Measurements from ENCODE around the gene SKIL.

SKIL gene

DNA sequence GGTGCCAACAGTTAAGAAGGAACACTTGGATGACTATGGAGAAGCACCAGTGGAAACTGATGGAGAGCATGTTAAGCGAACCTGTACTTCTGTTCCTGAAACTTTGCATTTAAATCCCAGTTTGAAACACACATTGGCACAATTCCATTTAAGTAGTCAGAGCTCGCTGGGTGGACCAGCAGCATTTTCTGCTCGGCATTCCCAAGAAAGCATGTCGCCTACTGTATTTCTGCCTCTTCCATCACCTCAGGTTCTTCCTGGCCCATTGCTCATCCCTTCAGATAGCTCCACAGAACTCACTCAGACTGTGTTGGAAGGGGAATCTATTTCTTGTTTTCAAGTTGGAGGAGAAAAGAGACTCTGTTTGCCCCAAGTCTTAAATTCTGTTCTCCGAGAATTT lies 3.0 kb downstream of the SKIL start:
- H2AFZ ChIP-seq (ENCODE audit: low read depth): no peak overlapping the region
- H3K4me2 ChIP-seq: no peak overlapping the region
- no peaks in the 10 kb centered on the region for H4K20me1 ChIP-seq (ENCODE audit: insufficient read depth)
- no peak overlapping the region for H3K9ac ChIP-seq
- H3K27ac ChIP-seq: no peak overlapping the region
- peaks cover 70% of the 10 kb centered on the region for H3K79me2 ChIP-seq (ENCODE audit: insufficient read depth, low read depth)
- no peaks in the 10 kb centered on the region for H3K27me3 ChIP-seq (ENCODE audit: insufficient read depth, low read depth)
- peaks cover 48% of the 10 kb centered on the region for H3K4me1 ChIP-seq (ENCODE audit: low read depth, poor library complexity, severe bottlenecking)
- no peak overlapping the region for H3K4me3 ChIP-seq (IDR thresholded peaks at IDR 0.05; ENCODE audit: insufficient read depth, low read depth, low read length)
- TF ChIP-seq CTCF (conservative IDR thresholded peaks at IDR 0.05; ENCODE audit: low read depth, low read length): no peak
- no peaks in the 10 kb centered on the region for H3K36me3 ChIP-seq (ENCODE audit: insufficient read depth)

- H3K79me2 ChIP-seq (ENCODE audit: insufficient read depth, low read depth): peaks cover 75% of the 10 kb centered on the region
- H3K9ac ChIP-seq: no peak overlapping the region
- H3K4me3 ChIP-seq (IDR thresholded peaks at IDR 0.05; ENCODE audit: insufficient read depth, low read depth, low read length): no peak overlapping the region
- H3K4me1 ChIP-seq (ENCODE audit: low read depth, poor library complexity, severe bottlenecking): peaks cover 46% of the 10 kb centered on the region
- TF ChIP-seq CTCF (conservative IDR thresholded peaks at IDR 0.05; ENCODE audit: low read depth, low read length): no peak
- no peaks in the 10 kb centered on the region for H3K27me3 ChIP-seq (ENCODE audit: insufficient read depth, low read depth)
- H2AFZ ChIP-seq (ENCODE audit: low read depth): no peak overlapping the region
- no peaks in the 10 kb centered on the region for H4K20me1 ChIP-seq (ENCODE audit: insufficient read depth)
- H3K4me2 ChIP-seq: no peak overlapping the region
- H3K27ac ChIP-seq: no peak overlapping the region
- no peaks in the 10 kb centered on the region for H3K36me3 ChIP-seq (ENCODE audit: insufficient read depth)
These were observed 3.4 kb downstream of the SKIL start for GRCh38 chr3:170360916-170361315.

- Histone ChIP-seq H3K27me3 (ENCODE audit: insufficient read depth, low read depth) (no peaks in the 10 kb centered on the region), H3K4me3 (IDR thresholded peaks at IDR 0.05; ENCODE audit: insufficient read depth, low read depth, low read length) (no peak overlapping the region), H3K4me2 (no peak overlapping the region), H2AFZ (ENCODE audit: low read depth) (no peak overlapping the region), H3K27ac (no peak overlapping the region), H3K79me2 (ENCODE audit: insufficient read depth, low read depth) (peaks cover 75% of the 10 kb centered on the region), H4K20me1 (ENCODE audit: insufficient read depth) (no peaks in the 10 kb centered on the region), H3K36me3 (ENCODE audit: insufficient read depth) (no peaks in the 10 kb centered on the region), H3K9ac (no peak overlapping the region), H3K4me1 (ENCODE audit: low read depth, poor library complexity, severe bottlenecking) (peaks cover 46% of the 10 kb centered on the region)
- no peak for TF ChIP-seq CTCF (conservative IDR thresholded peaks at IDR 0.05; ENCODE audit: low read depth, low read length)
These were observed 4.2 kb downstream of the SKIL start for GRCh38 chr3:170361711-170362110.

- H3K36me3 ChIP-seq (ENCODE audit: insufficient read depth): no peaks in the 10 kb centered on the region
- H3K4me2 ChIP-seq: no peak overlapping the region
- no peak overlapping the region for H3K4me3 ChIP-seq (IDR thresholded peaks at IDR 0.05; ENCODE audit: insufficient read depth, low read depth, low read length)
- H3K79me2 ChIP-seq (ENCODE audit: insufficient read depth, low read depth): peaks cover 73% of the 10 kb centered on the region
- H3K9ac ChIP-seq: no peak overlapping the region
- peaks cover 46% of the 10 kb centered on the region for H3K4me1 ChIP-seq (ENCODE audit: low read depth, poor library complexity, severe bottlenecking)
- H4K20me1 ChIP-seq (ENCODE audit: insufficient read depth): no peaks in the 10 kb centered on the region
- H3K27ac ChIP-seq: no peak overlapping the region
- TF ChIP-seq CTCF (conservative IDR thresholded peaks at IDR 0.05; ENCODE audit: low read depth, low read length): no peak
- H3K27me3 ChIP-seq (ENCODE audit: insufficient read depth, low read depth): no peaks in the 10 kb centered on the region
- H2AFZ ChIP-seq (ENCODE audit: low read depth): no peak overlapping the region
These were observed 6.0 kb downstream of the SKIL start for GRCh38 chr3:170363471-170363994.
